GM12891 (cell line): ENCODE results near the gene HSD17B8.

Experiments used
- POLR2A ChIP-seq: IDR thresholded peaks from 2 replicates; pipeline ENCODE4 v1.6.1; 2011; ENCODE audit warnings: low read depth, low read length, control low read depth
- POLR2AphosphoS5 ChIP-seq: IDR thresholded peaks from 2 replicates; pipeline ENCODE4 v1.6.1; 2011; ENCODE audit warnings: low read depth, low read length, control low read depth
- TAF1 ChIP-seq: IDR thresholded peaks from 2 replicates; pipeline ENCODE4 v1.6.1; 2011; ENCODE audit warnings: low read depth, low read length, control low read depth

DNA sequence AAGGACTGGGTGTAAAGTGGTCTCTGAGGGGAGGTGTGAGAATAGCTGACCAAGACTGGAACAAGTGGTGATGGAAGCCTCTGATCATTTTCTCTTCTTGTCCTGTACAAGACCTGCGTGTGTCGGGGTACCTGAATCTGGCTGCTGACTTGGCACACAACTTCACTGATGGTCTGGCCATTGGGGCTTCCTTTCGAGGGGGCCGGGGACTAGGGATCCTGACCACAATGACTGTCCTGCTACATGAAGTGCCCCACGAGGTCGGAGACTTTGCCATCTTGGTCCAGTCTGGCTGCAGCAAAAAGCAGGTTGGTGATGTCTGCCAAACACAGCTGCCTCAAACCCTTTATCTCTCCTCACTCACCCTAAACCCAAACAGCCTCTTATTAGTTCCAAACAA is 1.7 kb upstream of the HSD17B8 start:
- TF ChIP-seq TAF1 = no peak
- TF ChIP-seq POLR2AphosphoS5 = no peak
- no peak for TF ChIP-seq POLR2A
